Prostate gland (tissue), 2 donors: ENCODE data around the gene MYO5A.

Experiments used
- CTCF ChIP-seq, 4 experiments: fragments of 200-600 bp in 2 of 4; fragments of 450-650 bp in 2 of 4; sonication (generic) in 2 of 4; IDR thresholded peaks; 1 replicate in 3 of 4; 2 replicates in 1 of 4; pipeline ENCODE4 v1.5.1; 2016 to 2019; ENCODE audit warnings: antibody characterized with exemption in 4 of 4, mild to moderate bottlenecking in 2 of 4, moderate library complexity in 2 of 4
- POLR2A ChIP-seq: fragments of 450-650 bp; IDR thresholded peaks from one replicate; pipeline ENCODE4 v1.6.1; 2016; ENCODE audit warnings: antibody characterized with exemption, mild to moderate bottlenecking

GRCh38 chr15:52406601-52407000, 122.1 kb downstream of the MYO5A start:
- no peak for TF ChIP-seq CTCF (IDR thresholded peaks at IDR 0.05)
- TF ChIP-seq POLR2A, result no peak
